Activated CD4-positive, alpha-beta T cell treated with anti-CD3 and anti-CD28 coated beads, Interleukin-2, amount 10 ng/mL, durations not matched to agents 7 days and 5 days (primary cell): ENCODE measurements around the gene CAPN15. TPM values are rescaled to one million over a fixed set of nuclear protein-coding genes. Genes with fewer than 3 reads are reported as not detected.

Experiments used
- CTCF ChIA-PET: fragments of 350-600 bp; sonication (Branson Sonifier 250); formaldehyde crosslinking; loops from one replicate; lab custom pipeline; 2021; ENCODE audit warnings: antibody characterized with exemption; lab: Charles Lee
- POLR2A ChIA-PET: fragments of 350-600 bp; sonication (Branson Sonifier 250); formaldehyde crosslinking; loops from one replicate; lab custom pipeline; 2021; ENCODE audit warnings: antibody characterized with exemption; lab: Charles Lee
- DNase-seq: peaks from one replicate; pipeline ENCODE4 v3.0.0-alpha.2; 2020
- H3K27ac Mint-ChIP-seq: one replicate; pipeline ENCODE4 v1.8.0; 2021; ENCODE audit warnings: mild to moderate bottlenecking, moderate library complexity, mixed read lengths
- H3K27me3 Mint-ChIP-seq: one replicate; pipeline ENCODE4 v1.8.0; 2021; ENCODE audit warnings: mixed read lengths
- H3K36me3 Mint-ChIP-seq: one replicate; pipeline ENCODE4 v1.8.0; 2021; ENCODE audit warnings: low read depth, mixed read lengths
- H3K4me1 Mint-ChIP-seq: one replicate; pipeline ENCODE4 v1.8.0; 2021; ENCODE audit warnings: mixed read lengths
- H3K4me3 Mint-ChIP-seq: one replicate; pipeline ENCODE4 v1.8.0; 2021; ENCODE audit warnings: mild to moderate bottlenecking, moderate library complexity, mixed read lengths
- H3K9me3 Mint-ChIP-seq: one replicate; pipeline ENCODE4 v1.8.0; 2021; ENCODE audit warnings: mixed read lengths
- total RNA-seq, 2 experiments: library from RNA; stranded (reverse); gene quantifications; one replicate each; pipeline ENCODE4 v1.2.3, GENCODE V29; 2021

The CAPN15 gene
- total RNA-seq, 2 experiments from 2014 or later: 59.1 to 72.1 TPM

DNA sequence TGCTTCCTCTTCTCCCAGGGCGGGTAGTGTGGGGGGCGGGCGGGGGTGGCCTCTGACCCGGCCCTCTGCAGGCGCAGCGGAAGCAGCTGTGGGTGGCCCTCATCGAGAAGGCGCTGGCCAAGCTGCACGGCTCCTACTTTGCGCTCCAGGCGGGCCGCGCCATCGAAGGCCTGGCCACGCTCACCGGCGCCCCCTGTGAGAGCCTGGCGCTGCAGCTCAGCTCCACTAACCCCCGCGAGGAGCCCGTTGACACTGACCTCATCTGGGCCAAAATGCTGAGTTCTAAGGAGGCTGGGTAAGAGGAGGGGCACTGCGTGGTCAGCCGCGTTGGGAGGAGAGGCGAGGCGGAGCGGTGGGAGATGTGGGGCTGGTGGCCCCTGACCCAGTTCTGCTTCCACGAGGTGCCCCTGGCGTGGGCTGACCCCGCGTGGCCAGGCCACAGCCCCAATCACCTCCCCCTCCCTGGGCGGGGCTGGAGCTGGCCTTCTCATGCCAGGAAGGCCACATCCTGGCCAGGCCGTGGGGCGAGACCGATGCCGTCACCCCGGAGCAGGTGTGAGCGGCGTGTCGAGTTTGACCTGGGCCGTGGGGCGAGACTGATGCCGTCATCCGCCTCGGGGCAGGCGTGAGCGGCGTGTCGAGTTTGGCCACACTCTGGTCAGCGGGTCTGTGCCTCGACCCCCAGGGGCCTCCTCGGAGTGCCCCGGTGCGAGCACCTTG lies 22.2 kb downstream of the CAPN15 start:
- Mint-ChIP-seq H3K27me3 (no peaks in the 10 kb centered on the region), H3K4me3 (no peak overlapping the region), H3K4me1 (no peaks in the 10 kb centered on the region), H3K36me3 (peaks cover 4% of the 10 kb centered on the region), H3K27ac (no peak overlapping the region), H3K9me3 (no peaks in the 10 kb centered on the region)
- POLR2A ChIA-PET: no interaction called here
- CTCF ChIA-PET: interaction anchor here (0.6 kb wide), 1 partner anchor 13 kb away, joined by 3 read pairs; no protein-coding TSS in a partner anchor
- no peak for DNase-seq

DNA sequence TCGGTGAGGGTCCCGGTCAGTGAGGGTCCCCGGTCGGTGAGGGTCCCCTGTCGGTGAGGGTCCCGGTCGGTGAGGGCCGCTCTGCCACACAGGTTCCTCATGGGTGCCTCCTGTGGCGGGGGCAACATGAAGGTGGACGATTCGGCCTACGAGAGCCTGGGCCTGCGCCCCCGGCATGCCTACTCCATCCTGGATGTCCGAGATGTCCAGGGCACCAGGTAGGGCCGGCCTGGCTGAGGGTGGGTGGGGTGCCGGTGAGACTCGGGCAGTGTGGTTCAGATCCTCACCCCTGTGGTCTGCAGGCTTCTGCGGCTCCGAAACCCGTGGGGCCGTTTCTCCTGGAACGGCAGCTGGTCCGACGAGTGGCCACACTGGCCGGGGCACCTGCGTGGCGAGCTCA lies 23.7 kb downstream of the CAPN15 start:
- Mint-ChIP-seq H3K27ac (no peak overlapping the region), H3K4me1 (no peaks in the 10 kb centered on the region), H3K36me3 (no peaks in the 10 kb centered on the region), H3K4me3 (no peak overlapping the region), H3K9me3 (no peaks in the 10 kb centered on the region), H3K27me3 (no peaks in the 10 kb centered on the region)
- ChIA-PET POLR2A (no interaction called here), CTCF (no interaction called here)
- no peak for DNase-seq

- CTCF ChIA-PET: no interaction called here
- Mint-ChIP-seq H3K4me1 (no peaks in the 10 kb centered on the region), H3K27ac (no peak overlapping the region), H3K27me3 (no peaks in the 10 kb centered on the region), H3K4me3 (no peak overlapping the region), H3K9me3 (no peaks in the 10 kb centered on the region), H3K36me3 (no peaks in the 10 kb centered on the region)
- no peak for DNase-seq
- POLR2A ChIA-PET: no interaction called here
These were observed 24.7 kb downstream of the CAPN15 start for GRCh38 chr16:552171-552570.

- H3K9me3 Mint-ChIP-seq: no peaks in the 10 kb centered on the region
- peaks cover 4% of the 10 kb centered on the region for H3K27me3 Mint-ChIP-seq
- no peaks in the 10 kb centered on the region for H3K36me3 Mint-ChIP-seq
- H3K4me3 Mint-ChIP-seq: no peak overlapping the region
- ChIA-PET POLR2A (no interaction called here), CTCF (no interaction called here)
- no peak overlapping the region for H3K27ac Mint-ChIP-seq
- no peak for DNase-seq
- no peaks in the 10 kb centered on the region for H3K4me1 Mint-ChIP-seq
These were observed 26.2 kb downstream of the CAPN15 start for GRCh38 chr16:553601-554296.

- peaks cover 4% of the 10 kb centered on the region for H3K27me3 Mint-ChIP-seq
- H3K36me3 Mint-ChIP-seq: no peaks in the 10 kb centered on the region
- ChIA-PET POLR2A (no interaction called here), CTCF (no interaction called here)
- H3K4me1 Mint-ChIP-seq: no peaks in the 10 kb centered on the region
- H3K4me3 Mint-ChIP-seq: no peak overlapping the region
- H3K9me3 Mint-ChIP-seq: no peaks in the 10 kb centered on the region
- DNase-seq: no peak
- no peak overlapping the region for H3K27ac Mint-ChIP-seq
These were observed 26.7 kb downstream of the CAPN15 start for GRCh38 chr16:554297-554621.

DNA sequence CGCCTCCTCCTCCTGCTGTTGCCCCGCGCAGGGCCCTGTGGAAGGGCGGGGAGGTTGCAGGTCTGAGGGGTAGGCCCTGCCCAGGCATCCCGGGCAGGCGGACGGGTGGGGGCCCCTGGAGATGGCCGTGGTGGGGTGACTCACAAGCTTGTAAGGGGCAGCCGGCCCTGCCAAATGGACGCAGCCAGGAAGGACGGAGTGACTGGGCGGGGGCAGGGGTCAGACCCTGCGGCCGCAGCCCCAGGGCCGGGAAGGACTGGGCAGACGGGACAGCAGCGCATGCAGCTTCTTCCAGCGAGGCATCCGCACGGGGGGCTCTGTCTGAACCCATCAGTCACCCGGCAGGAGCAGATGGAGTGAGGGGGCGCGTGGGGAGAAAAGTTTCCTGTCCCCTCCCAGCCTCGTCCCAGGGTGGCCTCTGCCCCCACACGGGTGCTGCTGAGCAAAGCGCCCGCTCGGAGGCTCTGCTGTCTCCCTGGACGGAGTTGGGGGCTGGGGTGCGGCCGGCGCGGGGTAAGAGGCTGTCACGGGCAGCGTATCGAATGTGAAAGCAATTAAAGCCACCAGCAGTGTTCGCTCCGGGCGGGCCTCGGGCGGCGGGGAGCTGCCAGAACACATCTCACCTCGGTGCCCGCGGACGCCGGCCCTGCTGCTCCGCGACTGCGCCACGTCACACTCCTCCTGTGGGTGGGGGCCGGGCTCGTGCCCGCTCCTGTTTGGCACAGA lies 27.3 kb downstream of the CAPN15 start:
- no peak overlapping the region for H3K4me3 Mint-ChIP-seq
- no peaks in the 10 kb centered on the region for H3K9me3 Mint-ChIP-seq
- no peak for DNase-seq
- CTCF ChIA-PET: no interaction called here
- no peaks in the 10 kb centered on the region for H3K36me3 Mint-ChIP-seq
- peaks cover 7% of the 10 kb centered on the region for H3K27me3 Mint-ChIP-seq
- no peaks in the 10 kb centered on the region for H3K4me1 Mint-ChIP-seq
- POLR2A ChIA-PET: no interaction called here
- no peak overlapping the region for H3K27ac Mint-ChIP-seq

DNA sequence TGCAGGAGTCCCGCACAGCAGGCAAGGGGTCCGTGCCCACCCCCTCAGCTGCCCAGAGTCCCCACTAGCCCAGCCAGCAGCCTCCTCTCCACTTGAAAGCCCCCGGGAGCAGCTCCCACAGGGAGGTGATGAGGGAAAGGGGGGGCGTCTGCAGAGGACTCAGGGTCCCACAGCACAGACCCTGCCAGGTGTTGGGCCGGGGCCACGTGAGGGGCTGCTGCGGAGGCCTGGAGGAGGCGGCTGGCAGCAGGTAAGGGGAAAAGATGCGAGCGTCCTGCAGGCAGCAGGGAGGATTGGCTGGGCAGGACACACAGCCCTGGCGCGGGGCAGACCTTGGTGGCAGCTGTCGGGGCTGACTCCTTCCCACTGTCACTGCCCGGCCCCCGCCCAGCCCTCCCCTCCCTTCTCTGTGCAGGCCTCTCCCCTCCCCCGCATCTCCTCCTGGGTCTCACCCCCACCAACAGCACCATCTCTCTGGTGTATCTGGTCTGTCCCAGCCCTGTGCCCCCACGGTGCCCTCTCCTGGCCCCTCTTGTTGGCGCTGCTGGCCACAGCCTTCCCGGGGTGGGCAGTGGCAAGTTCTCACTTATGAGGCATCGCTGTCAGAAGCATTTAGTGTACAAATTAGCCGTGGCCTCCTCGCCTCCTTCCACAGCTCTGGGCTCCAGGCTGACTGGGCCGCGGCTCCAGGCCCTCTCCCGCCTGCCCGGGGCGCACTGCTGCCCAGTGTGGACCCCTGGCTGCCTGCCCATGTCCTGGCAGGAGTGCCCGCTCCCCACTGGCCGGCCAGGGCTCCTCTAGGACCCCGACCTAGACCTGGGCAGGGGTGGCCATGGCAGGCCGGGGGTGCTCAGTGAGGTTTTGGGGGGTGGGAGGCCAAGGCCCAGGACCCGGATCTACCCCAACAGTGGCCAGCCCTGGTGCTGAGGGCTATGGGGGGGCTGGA lies 28.3 kb downstream of the CAPN15 start:
- Mint-ChIP-seq H3K27ac (no peak overlapping the region), H3K4me1 (no peaks in the 10 kb centered on the region), H3K4me3 (no peak overlapping the region), H3K27me3 (peaks cover 7% of the 10 kb centered on the region), H3K9me3 (no peaks in the 10 kb centered on the region), H3K36me3 (no peaks in the 10 kb centered on the region)
- DNase-seq: no peak
- ChIA-PET POLR2A (no interaction called here), CTCF (no interaction called here)

DNA sequence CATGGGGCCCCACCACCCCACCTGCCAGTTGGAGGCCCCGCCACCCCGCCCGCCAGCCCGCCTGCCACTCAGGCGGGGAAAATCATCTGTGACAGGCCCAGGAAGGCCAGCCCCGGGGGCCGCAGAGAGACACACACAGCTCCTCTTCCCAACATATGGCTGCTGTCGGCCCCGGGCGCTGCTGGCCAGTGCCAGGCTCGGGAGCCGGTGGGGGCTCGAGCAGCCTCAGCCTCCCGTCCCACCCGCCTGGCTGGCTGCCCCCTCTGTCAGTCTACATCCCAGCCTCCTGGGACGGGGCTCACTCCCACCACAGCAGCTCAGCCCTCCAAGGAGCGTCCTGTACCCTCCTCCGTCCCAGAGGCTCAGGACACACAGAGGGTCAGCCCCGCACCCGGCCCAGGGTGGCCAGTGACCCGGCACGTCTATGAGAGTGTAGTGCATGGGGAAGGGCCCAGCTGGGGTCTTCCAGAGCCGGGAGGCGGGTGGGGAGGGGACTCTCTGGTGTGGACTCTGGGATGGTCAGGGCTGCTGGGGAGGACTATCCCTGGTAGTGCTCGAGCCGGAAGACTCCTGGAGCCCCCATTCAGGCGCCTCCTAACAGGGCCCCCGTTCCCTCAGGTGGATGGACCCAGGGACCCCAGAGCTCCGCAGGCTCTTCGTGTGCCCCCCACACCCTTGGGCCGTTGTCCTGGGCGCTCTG lies 29.1 kb downstream of the CAPN15 start:
- Mint-ChIP-seq H3K27me3 (peaks cover 7% of the 10 kb centered on the region), H3K27ac (no peak overlapping the region), H3K4me3 (no peak overlapping the region), H3K36me3 (no peaks in the 10 kb centered on the region), H3K4me1 (no peaks in the 10 kb centered on the region), H3K9me3 (no peaks in the 10 kb centered on the region)
- no peak for DNase-seq
- CTCF ChIA-PET: interaction anchor here (1.4 kb wide), 1 partner anchor 10 kb away, joined by 3 read pairs; the partner anchor contains the start of gene NHLRC4
- POLR2A ChIA-PET: no interaction called here

DNA sequence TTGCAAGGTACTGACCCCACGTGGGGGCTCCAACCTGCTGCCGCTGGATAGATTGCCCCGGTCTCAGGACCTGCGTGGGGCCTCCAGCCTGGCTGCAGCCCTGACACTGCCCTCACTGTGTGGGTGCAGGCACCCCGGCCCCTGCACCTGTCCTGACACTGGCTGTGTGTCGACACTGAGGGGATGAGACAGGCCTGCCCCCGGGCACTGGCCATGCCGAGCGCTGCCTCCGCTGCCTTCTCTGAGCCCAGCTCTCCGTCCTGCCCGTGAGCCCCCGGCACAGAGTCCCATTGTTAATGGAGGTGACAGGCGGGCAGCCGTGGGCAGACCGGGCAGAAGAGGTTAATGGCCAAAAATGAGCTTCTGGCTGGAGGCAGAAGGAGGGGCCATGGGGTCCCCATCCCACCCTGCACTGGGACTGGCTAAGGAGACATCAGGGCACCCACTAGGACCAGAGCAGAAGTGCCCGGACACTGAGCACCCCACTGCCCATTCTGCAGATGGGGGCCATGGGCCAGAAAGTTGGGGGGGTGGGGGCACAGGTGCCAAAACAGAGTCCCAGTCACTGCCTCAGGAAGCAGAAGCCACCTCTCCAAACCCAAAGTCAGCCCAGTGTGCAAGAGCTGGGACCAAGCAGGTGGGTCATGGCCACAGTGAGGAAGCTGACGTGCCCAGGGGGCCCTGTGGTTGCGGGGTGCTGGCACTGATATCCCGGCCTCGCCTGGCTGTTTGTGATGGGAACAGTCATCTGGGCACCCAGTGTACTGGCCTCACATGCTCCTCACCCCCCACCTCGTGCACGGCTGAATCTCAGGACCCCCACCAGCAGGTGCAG lies 30.2 kb downstream of the CAPN15 start:
- DNase-seq: no peak
- no peak overlapping the region for H3K27ac Mint-ChIP-seq
- CTCF ChIA-PET: interaction anchor here (1.4 kb wide), 1 partner anchor 9 kb away, joined by 3 read pairs; the partner anchor contains the start of gene NHLRC4
- no peaks in the 10 kb centered on the region for H3K9me3 Mint-ChIP-seq
- no peaks in the 10 kb centered on the region for H3K36me3 Mint-ChIP-seq
- H3K4me1 Mint-ChIP-seq: no peaks in the 10 kb centered on the region
- POLR2A ChIA-PET: no interaction called here
- H3K4me3 Mint-ChIP-seq: no peak overlapping the region
- peaks cover 12% of the 10 kb centered on the region for H3K27me3 Mint-ChIP-seq

DNA sequence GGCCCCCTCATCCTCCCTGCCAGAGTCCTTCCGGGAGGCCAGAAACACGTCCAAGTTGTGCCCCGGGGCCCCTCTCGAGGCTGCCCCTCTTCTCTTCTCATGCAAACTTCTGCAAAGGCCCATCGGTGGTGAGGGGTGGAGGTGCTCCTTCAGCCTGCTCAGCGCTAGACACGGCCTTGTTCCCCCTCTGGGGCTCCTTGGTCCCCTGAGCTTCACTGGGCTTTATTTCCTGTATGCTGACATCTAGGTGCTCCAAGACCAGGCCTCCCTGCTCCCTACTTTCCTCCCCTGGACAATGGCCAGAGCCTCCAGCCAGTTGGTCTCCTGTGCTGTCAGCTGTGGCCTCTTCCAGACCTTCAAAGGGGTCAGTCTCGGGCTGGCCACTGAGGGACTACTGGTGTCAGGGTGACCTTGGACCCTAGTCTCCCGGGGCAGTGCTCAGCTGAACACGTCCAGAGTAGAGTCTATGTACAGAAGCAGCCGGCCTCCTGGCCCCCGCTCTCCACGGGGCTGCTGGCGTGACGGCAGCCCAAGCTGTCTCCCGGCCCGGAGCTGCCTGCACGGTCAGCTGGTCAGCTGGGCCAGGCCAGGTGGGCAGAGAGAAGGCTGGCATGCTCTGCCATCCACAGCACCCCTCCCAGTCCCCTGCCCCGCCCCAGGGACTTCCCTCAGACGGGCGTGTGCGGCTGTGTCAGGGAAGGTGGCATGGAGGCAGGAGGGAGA lies 30.9 kb downstream of the CAPN15 start:
- Mint-ChIP-seq H3K4me3 (no peak overlapping the region), H3K36me3 (no peaks in the 10 kb centered on the region), H3K27me3 (peaks cover 13% of the 10 kb centered on the region), H3K4me1 (no peaks in the 10 kb centered on the region), H3K9me3 (no peaks in the 10 kb centered on the region), H3K27ac (peak overlapping the region; percentile 19)
- ChIA-PET CTCF (interaction anchor here (1.4 kb wide), 1 partner anchor 8 kb away, joined by 3 read pairs; the partner anchor contains the start of gene NHLRC4), POLR2A (no interaction called here)
- DNase-seq: no peak

DNA sequence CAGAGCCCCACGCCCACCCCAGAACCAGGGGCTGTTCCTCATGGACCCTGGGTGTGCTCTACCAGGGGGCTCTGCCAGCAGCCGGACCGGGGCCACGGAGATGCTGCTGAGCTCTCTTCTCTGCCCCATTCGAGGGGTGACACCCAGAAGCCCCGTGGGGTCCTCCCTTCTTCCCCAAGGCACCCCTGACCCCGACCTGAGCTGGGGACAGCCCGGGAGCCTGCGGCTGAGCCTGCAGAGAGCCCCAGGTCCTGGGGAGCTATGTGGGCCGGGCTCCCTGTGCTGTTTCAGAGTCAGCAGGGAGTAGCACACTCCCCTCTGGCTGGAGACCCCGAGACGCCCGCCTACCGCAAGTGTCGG lies 31.5 kb downstream of the CAPN15 start:
- Mint-ChIP-seq H3K27me3 (peaks cover 13% of the 10 kb centered on the region), H3K4me3 (no peak overlapping the region), H3K9me3 (no peaks in the 10 kb centered on the region), H3K27ac (no peak overlapping the region), H3K4me1 (no peaks in the 10 kb centered on the region), H3K36me3 (no peaks in the 10 kb centered on the region)
- no peak for DNase-seq
- ChIA-PET CTCF (no interaction called here), POLR2A (no interaction called here)
